CD4-positive, alpha-beta memory T cell (primary cell): ENCODE measurements around the gene ST6GALNAC3. TPM values are rescaled to one million over a fixed set of nuclear protein-coding genes. Genes with fewer than 3 reads are reported as not detected.

Source experiments
- CTCF ChIA-PET: fragments of 350-600 bp; sonication (Branson Sonifier 250); formaldehyde crosslinking; loops from one replicate; lab custom pipeline; 2021; ENCODE audit warnings: inconsistent platforms; ENCODE audit not compliant: partially characterized antibody; lab: Charles Lee
- POLR2A ChIA-PET: fragments of 350-600 bp; sonication (Branson Sonifier 250); formaldehyde crosslinking; loops from one replicate; lab custom pipeline; 2021; ENCODE audit not compliant: partially characterized antibody; lab: Charles Lee
- DNase-seq, 5 donors: peaks; one replicate each; pipeline versions ENCODE4 v3.0.0 to v3.0.0-alpha.2; 2020 to 2022; ENCODE audit warnings: mixed read lengths in 1 of 5
- H3K27ac ChIP-seq: one replicate; pipeline ENCODE4 v1.7.0; 2013; ENCODE audit warnings: low read depth, low read length
- H3K27me3 ChIP-seq: 2 replicates; pipeline ENCODE4 v1.7.0; 2013; ENCODE audit warnings: mild to moderate bottlenecking, low read length, moderate library complexity; ENCODE audit not compliant: insufficient read depth
- H3K36me3 ChIP-seq: 2 replicates; pipeline ENCODE4 v1.7.0; 2013; ENCODE audit warnings: mild to moderate bottlenecking, low read length, moderate library complexity; ENCODE audit not compliant: insufficient read depth
- H3K4me1 ChIP-seq: 2 replicates; pipeline ENCODE4 v1.7.0; 2013; ENCODE audit warnings: mild to moderate bottlenecking, low read length, moderate library complexity; ENCODE audit not compliant: insufficient read depth
- H3K4me3 ChIP-seq, 2 donors: one replicate each; pipeline ENCODE4 v1.7.0; 2013; ENCODE audit warnings: low read length in 2 of 2, mild to moderate bottlenecking in 1 of 2
- H3K9me3 ChIP-seq, 2 donors: one replicate each; pipeline ENCODE4 v1.7.0; 2013; ENCODE audit warnings: low read length in 2 of 2, control low read depth in 1 of 2; ENCODE audit not compliant: control insufficient read depth in 1 of 2
- H3K27ac Mint-ChIP-seq, 7 donors: one replicate each; pipeline ENCODE4 v1.8.0; 2020 to 2021; ENCODE audit warnings: mixed read lengths in 7 of 7, mild to moderate bottlenecking in 6 of 7, inconsistent platforms in 3 of 7, moderate library complexity in 3 of 7
- H3K27me3 Mint-ChIP-seq, 2 donors: one replicate each; pipeline ENCODE4 v1.8.0; 2020 to 2021; ENCODE audit warnings: mixed read lengths in 2 of 2
- H3K36me3 Mint-ChIP-seq, 2 donors: one replicate each; pipeline ENCODE4 v1.8.0; 2020 to 2021; ENCODE audit warnings: mixed read lengths in 2 of 2, inconsistent platforms in 1 of 2, mild to moderate bottlenecking in 1 of 2
- H3K4me1 Mint-ChIP-seq, 4 donors: one replicate each; pipeline ENCODE4 v1.8.0; 2020 to 2021; ENCODE audit warnings: mixed read lengths in 4 of 4, mild to moderate bottlenecking in 1 of 4
- H3K4me3 Mint-ChIP-seq, 8 donors: one replicate each; pipeline ENCODE4 v1.8.0; 2020 to 2021; ENCODE audit warnings: mixed read lengths in 8 of 8, mild to moderate bottlenecking in 7 of 8, moderate library complexity in 6 of 8, inconsistent platforms in 3 of 8
- H3K9me3 Mint-ChIP-seq, 8 donors: one replicate each; pipeline ENCODE4 v1.8.0; 2020 to 2021; ENCODE audit warnings: mixed read lengths in 8 of 8, mild to moderate bottlenecking in 5 of 8, inconsistent platforms in 3 of 8, moderate library complexity in 1 of 8
- intact Hi-C: fragments of 100-400 bp; cut with micrococcal nuclease; formaldehyde crosslinking; loops from one replicate; pipeline ENCODE4 v1.15.1; 2023
- polyA plus RNA-seq, 2 donors: library from polyadenylated mRNA; unstranded; fragments of 300-500 nt; fragmentation: Illumina TruSeq; gene quantifications; one replicate each; pipeline ENCODE4 v1.2.3, GENCODE V29; 2021
- total RNA-seq, 2 experiments: library from RNA; stranded (reverse); gene quantifications; one replicate each; pipeline ENCODE4 v1.2.3, GENCODE V29; 2021

The ST6GALNAC3 gene
- total and polyA plus RNA-seq, 4 experiments from 2014 or later = 0.47 to 1.2 (median 1.1) TPM; not detected in 1

DNA sequence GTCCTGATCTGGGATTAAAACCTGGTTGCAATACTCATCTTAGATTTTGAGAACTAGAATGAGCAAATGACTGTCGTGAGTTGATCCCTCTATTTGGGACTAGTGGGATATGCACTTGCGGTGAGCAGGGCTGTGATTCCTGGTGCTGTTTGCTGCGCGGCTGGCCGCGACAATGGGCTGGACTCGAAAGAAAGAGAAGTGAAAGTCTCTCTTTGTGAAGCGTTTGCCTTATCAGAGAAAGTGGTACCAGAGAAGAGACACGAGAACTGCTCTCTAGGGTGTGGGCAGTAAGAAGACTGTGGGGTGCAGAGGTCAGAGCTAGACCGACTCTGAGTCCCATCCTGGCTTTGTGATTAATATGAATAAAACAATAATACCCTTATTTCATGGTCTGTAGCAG is 8.6 kb downstream of the ST6GALNAC3 start:
- H3K27ac Mint-ChIP-seq = no peak overlapping the region
- Histone ChIP-seq H3K36me3 (no peaks in the 10 kb centered on the region), H3K9me3 (no peaks in the 10 kb centered on the region), H3K4me3 (no peak overlapping the region), H3K27me3 (no peaks in the 10 kb centered on the region), H3K27ac (no peak overlapping the region), H3K4me1 (no peaks in the 10 kb centered on the region)
- no peak for DNase-seq
- no peaks in the 10 kb centered on the region for H3K36me3 Mint-ChIP-seq
- peaks cover 0 to 6% of the 10 kb centered on the region in 2 donors for H3K27me3 Mint-ChIP-seq
- intact Hi-C loops = no loop called here
- no peak overlapping the region for H3K4me3 Mint-ChIP-seq
- CTCF ChIA-PET = no interaction called here
- H3K4me1 Mint-ChIP-seq = no peaks in the 10 kb centered on the region
- POLR2A ChIA-PET = no interaction called here
- H3K9me3 Mint-ChIP-seq = no peaks in the 10 kb centered on the region

- H3K4me3 Mint-ChIP-seq = no peak overlapping the region
- CTCF ChIA-PET = no interaction called here
- no peaks in the 10 kb centered on the region for H3K36me3 ChIP-seq
Measured at GRCh38 chr1:76084029-76084627, 9.6 kb downstream of the ST6GALNAC3 start.

GRCh38 chr1:76084685-76085084 is 10.1 kb downstream of the ST6GALNAC3 start:
- Mint-ChIP-seq H3K27me3 (peaks cover 0 to 3% of the 10 kb centered on the region in 2 donors), H3K4me3 (no peak overlapping the region), H3K27ac (no peak overlapping the region), H3K9me3 (no peaks in the 10 kb centered on the region), H3K36me3 (no peaks in the 10 kb centered on the region), H3K4me1 (no peaks in the 10 kb centered on the region)
- POLR2A ChIA-PET = no interaction called here
- Histone ChIP-seq H3K27ac (no peak overlapping the region), H3K4me3 (no peak overlapping the region), H3K36me3 (no peaks in the 10 kb centered on the region), H3K27me3 (no peaks in the 10 kb centered on the region), H3K4me1 (no peaks in the 10 kb centered on the region), H3K9me3 (no peaks in the 10 kb centered on the region)
- CTCF ChIA-PET = no interaction called here
- DNase-seq = no peak
- intact Hi-C loops = no loop called here

More at GRCh38 chr1:76084029-76084627, 9.6 kb downstream of the ST6GALNAC3 start:
- Mint-ChIP-seq H3K27ac (no peak overlapping the region), H3K4me1 (no peaks in the 10 kb centered on the region), H3K9me3 (no peaks in the 10 kb centered on the region), H3K36me3 (no peaks in the 10 kb centered on the region), H3K27me3 (peaks cover 0 to 6% of the 10 kb centered on the region in 2 donors)
- Histone ChIP-seq H3K9me3 (no peaks in the 10 kb centered on the region), H3K27ac (no peak overlapping the region), H3K4me1 (no peaks in the 10 kb centered on the region), H3K4me3 (no peak overlapping the region), H3K27me3 (no peaks in the 10 kb centered on the region)
- POLR2A ChIA-PET = no interaction called here
- intact Hi-C loops = no loop called here
- DNase-seq = no peak

DNA sequence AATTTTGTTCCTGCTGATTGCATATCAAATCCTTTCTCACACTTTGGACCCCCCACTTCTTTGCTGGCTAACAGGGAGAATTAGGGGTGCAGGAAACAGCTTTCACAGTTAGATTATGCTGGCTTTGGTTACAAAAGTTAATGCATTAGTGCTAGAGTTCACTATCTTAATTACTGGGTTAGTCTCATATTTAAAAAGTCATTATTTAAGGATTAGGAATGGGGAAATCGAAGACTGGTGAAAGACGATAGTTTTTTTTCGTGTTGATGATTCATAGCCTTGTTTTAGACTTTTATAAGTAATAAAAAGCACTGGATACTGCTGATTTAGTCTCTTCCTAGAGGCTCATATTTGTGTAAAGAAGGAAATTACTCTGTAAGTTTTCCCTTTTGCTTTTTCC is 11.6 kb downstream of the ST6GALNAC3 start:
- Mint-ChIP-seq H3K4me1 (no peaks in the 10 kb centered on the region), H3K9me3 (no peaks in the 10 kb centered on the region), H3K4me3 (no peak overlapping the region), H3K27me3 (peaks cover 0 to 2% of the 10 kb centered on the region in 2 donors), H3K27ac (no peak overlapping the region), H3K36me3 (no peaks in the 10 kb centered on the region)
- ChIA-PET POLR2A (no interaction called here), CTCF (no interaction called here)
- H3K4me3 ChIP-seq = no peak overlapping the region
- H3K4me1 ChIP-seq = no peaks in the 10 kb centered on the region
- H3K27me3 ChIP-seq = no peaks in the 10 kb centered on the region
- H3K27ac ChIP-seq = no peak overlapping the region
- H3K9me3 ChIP-seq = no peaks in the 10 kb centered on the region
- no peak for DNase-seq
- intact Hi-C loops = no loop called here
- no peaks in the 10 kb centered on the region for H3K36me3 ChIP-seq

DNA sequence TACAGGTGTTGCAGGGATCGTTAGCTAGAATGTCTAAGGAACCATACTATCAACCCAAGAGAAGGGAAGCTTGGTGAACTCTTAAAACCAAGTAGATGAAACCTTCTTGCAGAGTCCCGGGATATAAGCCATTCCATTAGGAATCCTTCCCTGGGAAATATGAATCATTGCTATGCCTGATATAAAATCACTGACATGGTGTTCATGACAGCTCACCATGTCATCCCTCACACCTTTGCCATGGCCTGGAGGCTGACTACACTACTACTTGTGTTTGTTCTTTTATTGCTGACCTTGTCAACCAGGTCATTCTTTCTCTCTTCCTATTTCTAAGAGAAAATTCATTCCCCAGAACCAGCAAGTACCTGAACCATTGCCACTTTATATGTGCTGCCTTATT is 12.1 kb downstream of the ST6GALNAC3 start:
- H3K27ac Mint-ChIP-seq = no peak overlapping the region
- H3K27me3 Mint-ChIP-seq = peaks cover 0 to 2% of the 10 kb centered on the region in 2 donors
- ChIA-PET CTCF (no interaction called here), POLR2A (no interaction called here)
- Histone ChIP-seq H3K36me3 (no peaks in the 10 kb centered on the region), H3K4me3 (no peak overlapping the region), H3K9me3 (no peaks in the 10 kb centered on the region), H3K27ac (no peak overlapping the region), H3K27me3 (no peaks in the 10 kb centered on the region), H3K4me1 (no peaks in the 10 kb centered on the region)
- no peak overlapping the region for H3K4me3 Mint-ChIP-seq
- no peak for DNase-seq
- H3K36me3 Mint-ChIP-seq = no peaks in the 10 kb centered on the region
- no peaks in the 10 kb centered on the region for H3K4me1 Mint-ChIP-seq
- intact Hi-C loops = no loop called here
- no peaks in the 10 kb centered on the region for H3K9me3 Mint-ChIP-seq

GRCh38 chr1:76090283-76091203 is 16.0 kb downstream of the ST6GALNAC3 start:
- Histone ChIP-seq H3K36me3 (no peaks in the 10 kb centered on the region), H3K4me3 (no peak overlapping the region), H3K4me1 (no peaks in the 10 kb centered on the region), H3K9me3 (no peaks in the 10 kb centered on the region), H3K27ac (no peak overlapping the region), H3K27me3 (no peaks in the 10 kb centered on the region)
- no peak overlapping the region for H3K4me3 Mint-ChIP-seq
- CTCF ChIA-PET = no interaction called here
- H3K4me1 Mint-ChIP-seq = no peaks in the 10 kb centered on the region
- POLR2A ChIA-PET = no interaction called here
- intact Hi-C loops = no loop called here
- H3K27ac Mint-ChIP-seq = no peak overlapping the region
- no peaks in the 10 kb centered on the region for H3K9me3 Mint-ChIP-seq
- no peak for DNase-seq
- H3K27me3 Mint-ChIP-seq = peaks cover 3% of the 10 kb centered on the region in 2 donors
- H3K36me3 Mint-ChIP-seq = no peaks in the 10 kb centered on the region

DNA sequence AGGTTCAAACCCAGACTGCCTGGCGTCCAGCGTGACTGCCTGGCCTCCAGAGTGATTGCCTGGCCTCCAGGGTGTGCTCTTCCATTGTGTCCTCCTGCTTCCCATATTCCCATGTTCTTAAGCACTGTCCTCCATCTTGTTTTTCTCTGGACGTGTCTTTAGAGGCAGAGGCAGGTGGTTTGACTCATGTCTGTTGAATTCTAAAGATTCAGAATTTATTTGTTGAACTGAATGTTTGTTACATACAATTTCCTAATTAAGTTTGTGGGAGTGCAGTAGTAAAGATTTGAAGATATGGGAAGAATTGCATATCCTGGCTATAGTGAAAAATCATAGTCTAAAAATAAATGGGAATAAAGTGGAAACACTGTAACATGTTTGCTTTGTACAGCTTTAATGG is 18.3 kb downstream of the ST6GALNAC3 start:
- no peak overlapping the region for H3K4me3 Mint-ChIP-seq
- Histone ChIP-seq H3K36me3 (no peaks in the 10 kb centered on the region), H3K27me3 (no peaks in the 10 kb centered on the region), H3K4me3 (no peak overlapping the region), H3K9me3 (no peaks in the 10 kb centered on the region), H3K27ac (no peak overlapping the region), H3K4me1 (no peaks in the 10 kb centered on the region)
- H3K9me3 Mint-ChIP-seq = peaks cover 0 to 2% (median 0%) of the 10 kb centered on the region in 8 donors
- POLR2A ChIA-PET = no interaction called here
- peaks cover 3% of the 10 kb centered on the region in 2 donors for H3K27me3 Mint-ChIP-seq
- H3K27ac Mint-ChIP-seq = no peak overlapping the region
- intact Hi-C loops = no loop called here
- no peak for DNase-seq
- H3K4me1 Mint-ChIP-seq = no peaks in the 10 kb centered on the region
- CTCF ChIA-PET = no interaction called here
- H3K36me3 Mint-ChIP-seq = no peaks in the 10 kb centered on the region
